ENCODE measurements around the gene HSF5.

Gene HSF5

GRCh38 chr17:58487589-58488427 lies at the start of gene HSF5:
Gene HSF5 (minus strand): TSS chr17:58488408. CDS start chr17:58488274, 134 bp downstream.
- no peak for DNase-seq

- DNase-seq: no peak
Observed at GRCh38 chr17:58537266-58537665, 49.1 kb upstream of the HSF5 start.

GRCh38 chr17:58536542-58536941 lies 48.3 kb upstream of the HSF5 start:
- DNase-seq: no peak

GRCh38 chr17:58535431-58535830 lies 47.2 kb upstream of the HSF5 start:
- DNase-seq: no peak

GRCh38 chr17:58534901-58535421 lies 46.8 kb upstream of the HSF5 start:
- DNase-seq: no peak

GRCh38 chr17:58534331-58534730 lies 46.1 kb upstream of the HSF5 start:
- DNase-seq: no peak

GRCh38 chr17:58533616-58534188 lies 45.5 kb upstream of the HSF5 start:
- DNase-seq: peak in 29 of 56 donors; percentile 16 to 63 (median 41)

- peak in 4 of 56 donors; percentile 32 to 48 (median 40) for DNase-seq
Observed at GRCh38 chr17:58532555-58532951, 44.3 kb upstream of the HSF5 start.

GRCh38 chr17:58531661-58532554 lies 43.7 kb upstream of the HSF5 start:
- peak in 51 of 56 donors; percentile 26 to 88 (median 68) for DNase-seq

- DNase-seq: peak in 8 of 56 donors; percentile 21 to 56 (median 35)
Observed at GRCh38 chr17:58531122-58531521, 42.9 kb upstream of the HSF5 start.

- peak in 7 of 56 donors; percentile 25 to 56 (median 47) for DNase-seq
Observed at GRCh38 chr17:58530655-58531054, 42.4 kb upstream of the HSF5 start.

GRCh38 chr17:58529275-58529674 lies 41.1 kb upstream of the HSF5 start:
- peak in 49 of 56 donors; percentile 22 to 86 (median 73) for DNase-seq

GRCh38 chr17:58528443-58528842 lies 40.2 kb upstream of the HSF5 start:
- peak in 3 of 56 donors; percentile 47 to 57 (median 53) for DNase-seq

- DNase-seq: peak in 53 of 56 donors; percentile 32 to 93 (median 83)
Observed at GRCh38 chr17:58527949-58528348, 39.7 kb upstream of the HSF5 start.

GRCh38 chr17:58527306-58527705 lies 39.1 kb upstream of the HSF5 start:
- DNase-seq: peak in 8 of 56 donors; percentile 22 to 66 (median 52)

- no peak for DNase-seq
Observed at GRCh38 chr17:58525239-58525638, 37.0 kb upstream of the HSF5 start.

GRCh38 chr17:58521680-58522079 lies 33.5 kb upstream of the HSF5 start:
- DNase-seq: no peak

- DNase-seq: peak in 4 of 56 donors; percentile 14 to 22 (median 16)
Observed at GRCh38 chr17:58520843-58521430, 32.7 kb upstream of the HSF5 start.

- DNase-seq: peak; percentile 97 to 100 (median 100)
Observed at GRCh38 chr17:58517928-58518609, 29.9 kb upstream of the HSF5 start.

GRCh38 chr17:58517378-58517927 lies 29.2 kb upstream of the HSF5 start:
- no peak for DNase-seq

All from nucleus accumbens (tissue), 56 donors.